ENCODE data around the gene SAP30BP.

SAP30BP gene

GRCh38 chr17:75712446-75712845, 45.3 kb downstream of the SAP30BP start:
- H3K4me3 ChIP-seq (ENCODE audit: insufficient read depth in 1 of 2, low read depth in 1 of 2, low read length in 2 of 2) = no peak overlapping the region
- H3K36me3 ChIP-seq (ENCODE audit: control insufficient read depth in 1 of 2, insufficient read depth in 2 of 2, low read depth in 1 of 2, low read length in 2 of 2) = peaks cover 12 to 15% of the 10 kb centered on the region in 2 experiments
- H3K79me1 ChIP-seq (replicated peaks; ENCODE audit: low read length, poor library complexity, severe bottlenecking) = peaks cover 4% of the 10 kb centered on the region
- H2BK120ac ChIP-seq (ENCODE audit: low read depth, low read length) = no peak overlapping the region
- H3K14ac ChIP-seq (ENCODE audit: low read length in 2 of 2) = no peak overlapping the region
- no peak overlapping the region for H2BK5ac ChIP-seq (ENCODE audit: low read depth, low read length, poor library complexity, severe bottlenecking)
- 100% methylated on average over 1 of the region's 2 CpGs for WGBS
- H3K9me3 ChIP-seq (ENCODE audit: control insufficient read depth, low read length) = no peaks in the 10 kb centered on the region
- no peak overlapping the region for H2AK5ac ChIP-seq (ENCODE audit: low read length, severe bottlenecking)
- H3K9ac ChIP-seq (ENCODE audit: low read length) = no peak overlapping the region
- no peak overlapping the region for H4K8ac ChIP-seq (ENCODE audit: low read length)
- no peak overlapping the region for H2BK12ac ChIP-seq (ENCODE audit: low read length in 2 of 2)
- H3K27ac ChIP-seq (ENCODE audit: low read length, poor library complexity, severe bottlenecking) = no peak overlapping the region
- H2AFZ ChIP-seq (ENCODE audit: low read depth, low read length) = no peak overlapping the region
- no peak overlapping the region for H4K91ac ChIP-seq (ENCODE audit: low read length)
- no peak for DNase-seq
- H3K18ac ChIP-seq (ENCODE audit: low read depth in 1 of 2, low read length in 2 of 2) = no peak overlapping the region
- H3K27me3 ChIP-seq (ENCODE audit: control insufficient read depth in 1 of 2, insufficient read depth in 1 of 2, low read length in 2 of 2) = peaks cover 0 to 10% of the 10 kb centered on the region in 2 experiments
- H3K4ac ChIP-seq (ENCODE audit: low read depth in 1 of 2, low read length in 2 of 2) = no peak overlapping the region
- no peak overlapping the region for H3K23ac ChIP-seq (ENCODE audit: low read length in 2 of 2)
- H3K4me1 ChIP-seq (ENCODE audit: control insufficient read depth, insufficient read depth, low read depth, low read length) = peaks cover 5% of the 10 kb centered on the region
- no peak overlapping the region for H2BK15ac ChIP-seq (ENCODE audit: low read depth, poor library complexity, severe bottlenecking)
- H3K4me2 ChIP-seq (ENCODE audit: low read length, poor library complexity, severe bottlenecking) = no peak overlapping the region

- no peak overlapping the region for H4K91ac ChIP-seq (ENCODE audit: low read length)
- H3K27me3 ChIP-seq (ENCODE audit: control insufficient read depth in 1 of 2, insufficient read depth in 1 of 2, low read length in 2 of 2) = peaks cover 0 to 70% of the 10 kb centered on the region in 2 experiments
- H3K9me3 ChIP-seq (ENCODE audit: control insufficient read depth, low read length) = no peaks in the 10 kb centered on the region
- H3K4me3 ChIP-seq (ENCODE audit: insufficient read depth in 1 of 2, low read depth in 1 of 2, low read length in 2 of 2) = no peak overlapping the region
- no peak overlapping the region for H2BK12ac ChIP-seq (ENCODE audit: low read length in 2 of 2)
- no peak overlapping the region for H3K4me2 ChIP-seq (ENCODE audit: low read length, poor library complexity, severe bottlenecking)
- no peak overlapping the region for H3K27ac ChIP-seq (ENCODE audit: low read length, poor library complexity, severe bottlenecking)
- H3K14ac ChIP-seq (ENCODE audit: low read length in 2 of 2) = no peak overlapping the region
- H2BK120ac ChIP-seq (ENCODE audit: low read depth, low read length) = no peak overlapping the region
- H2BK15ac ChIP-seq (ENCODE audit: low read depth, poor library complexity, severe bottlenecking) = no peak overlapping the region
- no peak overlapping the region for H3K4ac ChIP-seq (ENCODE audit: low read depth in 1 of 2, low read length in 2 of 2)
- no peak for DNase-seq
- no peak overlapping the region for H2BK5ac ChIP-seq (ENCODE audit: low read depth, low read length, poor library complexity, severe bottlenecking)
- peaks cover 2% of the 10 kb centered on the region for H3K79me1 ChIP-seq (replicated peaks; ENCODE audit: low read length, poor library complexity, severe bottlenecking)
- H3K4me1 ChIP-seq (ENCODE audit: control insufficient read depth, insufficient read depth, low read depth, low read length) = peaks cover 40% of the 10 kb centered on the region
- no peak overlapping the region for H3K18ac ChIP-seq (ENCODE audit: low read depth in 1 of 2, low read length in 2 of 2)
- H3K23ac ChIP-seq (ENCODE audit: low read length in 2 of 2) = no peak overlapping the region
- no peak overlapping the region for H4K8ac ChIP-seq (ENCODE audit: low read length)
- no peak overlapping the region for H3K9ac ChIP-seq (ENCODE audit: low read length)
- H2AFZ ChIP-seq (ENCODE audit: low read depth, low read length) = no peak overlapping the region
- peak overlapping the region; percentile 12 for H2AK5ac ChIP-seq (ENCODE audit: low read length, severe bottlenecking)
- peaks cover 0 to 20% of the 10 kb centered on the region in 2 experiments for H3K36me3 ChIP-seq (ENCODE audit: control insufficient read depth in 1 of 2, insufficient read depth in 2 of 2, low read depth in 1 of 2, low read length in 2 of 2)
- 100% methylated on average over 2 of the region's 2 CpGs for WGBS
Measured at GRCh38 chr17:75719732-75720131, 52.6 kb downstream of the SAP30BP start.

- peaks cover 41% of the 10 kb centered on the region for H3K4me1 ChIP-seq (ENCODE audit: control insufficient read depth, insufficient read depth, low read depth, low read length)
- peaks cover 0 to 78% of the 10 kb centered on the region in 2 experiments for H3K27me3 ChIP-seq (ENCODE audit: control insufficient read depth in 1 of 2, insufficient read depth in 1 of 2, low read length in 2 of 2)
- H2AK5ac ChIP-seq (ENCODE audit: low read length, severe bottlenecking) = peak within 1 kb of the TSS; percentile 62
- peaks cover 0 to 31% of the 10 kb centered on the region in 2 experiments for H3K36me3 ChIP-seq (ENCODE audit: control insufficient read depth in 1 of 2, insufficient read depth in 2 of 2, low read depth in 1 of 2, low read length in 2 of 2)
- H3K23ac ChIP-seq (ENCODE audit: low read length in 2 of 2) = peak within 1 kb of the TSS in 1 of 2 experiments; percentile 81
- peak within 1 kb of the TSS; percentile 46 for H3K27ac ChIP-seq (ENCODE audit: low read length, poor library complexity, severe bottlenecking)
- H3K4me2 ChIP-seq (ENCODE audit: low read length, poor library complexity, severe bottlenecking) = peak within 1 kb of the TSS; percentile 86
- DNase-seq = no peak
- no peak within 1 kb of the TSS for H2BK15ac ChIP-seq (ENCODE audit: low read depth, poor library complexity, severe bottlenecking)
- peak within 1 kb of the TSS in 1 of 2 experiments; percentile 68 for H3K4me3 ChIP-seq (ENCODE audit: insufficient read depth in 1 of 2, low read depth in 1 of 2, low read length in 2 of 2)
- peak within 1 kb of the TSS; percentile 61 for H2BK5ac ChIP-seq (ENCODE audit: low read depth, low read length, poor library complexity, severe bottlenecking)
- no peaks in the 10 kb centered on the region for H3K9me3 ChIP-seq (ENCODE audit: control insufficient read depth, low read length)
- no peak within 1 kb of the TSS for H4K8ac ChIP-seq (ENCODE audit: low read length)
- no peak within 1 kb of the TSS for H2BK120ac ChIP-seq (ENCODE audit: low read depth, low read length)
- no peak within 1 kb of the TSS for H4K91ac ChIP-seq (ENCODE audit: low read length)
- WGBS = 11% methylated on average over 35 of the region's 70 CpGs
- no peak within 1 kb of the TSS for H3K18ac ChIP-seq (ENCODE audit: low read depth in 1 of 2, low read length in 2 of 2)
- no peak within 1 kb of the TSS for H3K9ac ChIP-seq (ENCODE audit: low read length)
- no peak within 1 kb of the TSS for H2BK12ac ChIP-seq (ENCODE audit: low read length in 2 of 2)
- H2AFZ ChIP-seq (ENCODE audit: low read depth, low read length) = no peak within 1 kb of the TSS
- no peak within 1 kb of the TSS for H3K14ac ChIP-seq (ENCODE audit: low read length in 2 of 2)
- H3K4ac ChIP-seq (ENCODE audit: low read depth in 1 of 2, low read length in 2 of 2) = no peak within 1 kb of the TSS
- peaks cover 8% of the 10 kb centered on the region for H3K79me1 ChIP-seq (replicated peaks; ENCODE audit: low read length, poor library complexity, severe bottlenecking)
Measured at GRCh38 chr17:75720656-75721462, 53.7 kb downstream of the SAP30BP start, which contains the start of gene ITGB4. Gene ITGB4, plus strand, starts transcription at chr17:75721459. Its CDS starts 3,245 bp downstream, at chr17:75724704.

GRCh38 chr17:75721463-75722011, 54.4 kb downstream of the SAP30BP start:
- no peak overlapping the region for H3K18ac ChIP-seq (ENCODE audit: low read depth in 1 of 2, low read length in 2 of 2)
- H3K14ac ChIP-seq (ENCODE audit: low read length in 2 of 2) = no peak overlapping the region
- H2BK5ac ChIP-seq (ENCODE audit: low read depth, low read length, poor library complexity, severe bottlenecking) = peak overlapping the region; percentile 61
- DNase-seq = no peak
- peak overlapping the region; percentile 62 for H2AK5ac ChIP-seq (ENCODE audit: low read length, severe bottlenecking)
- H2AFZ ChIP-seq (ENCODE audit: low read depth, low read length) = no peak overlapping the region
- no peak overlapping the region for H3K9ac ChIP-seq (ENCODE audit: low read length)
- H3K4ac ChIP-seq (ENCODE audit: low read depth in 1 of 2, low read length in 2 of 2) = no peak overlapping the region
- H3K9me3 ChIP-seq (ENCODE audit: control insufficient read depth, low read length) = no peaks in the 10 kb centered on the region
- peak overlapping the region; percentile 86 for H3K4me2 ChIP-seq (ENCODE audit: low read length, poor library complexity, severe bottlenecking)
- peaks cover 10% of the 10 kb centered on the region for H3K79me1 ChIP-seq (replicated peaks; ENCODE audit: low read length, poor library complexity, severe bottlenecking)
- peaks cover 0 to 76% of the 10 kb centered on the region in 2 experiments for H3K27me3 ChIP-seq (ENCODE audit: control insufficient read depth in 1 of 2, insufficient read depth in 1 of 2, low read length in 2 of 2)
- WGBS = 31% methylated on average over 25 of the region's 33 CpGs
- no peak overlapping the region for H2BK12ac ChIP-seq (ENCODE audit: low read length in 2 of 2)
- H3K4me1 ChIP-seq (ENCODE audit: control insufficient read depth, insufficient read depth, low read depth, low read length) = peaks cover 41% of the 10 kb centered on the region
- no peak overlapping the region for H4K91ac ChIP-seq (ENCODE audit: low read length)
- peak overlapping the region in 1 of 2 experiments; percentile 81 for H3K23ac ChIP-seq (ENCODE audit: low read length in 2 of 2)
- H3K27ac ChIP-seq (ENCODE audit: low read length, poor library complexity, severe bottlenecking) = peak overlapping the region; percentile 38
- H2BK15ac ChIP-seq (ENCODE audit: low read depth, poor library complexity, severe bottlenecking) = no peak overlapping the region
- no peak overlapping the region for H2BK120ac ChIP-seq (ENCODE audit: low read depth, low read length)
- peaks cover 0 to 36% of the 10 kb centered on the region in 2 experiments for H3K36me3 ChIP-seq (ENCODE audit: control insufficient read depth in 1 of 2, insufficient read depth in 2 of 2, low read depth in 1 of 2, low read length in 2 of 2)
- H4K8ac ChIP-seq (ENCODE audit: low read length) = no peak overlapping the region
- peak overlapping the region in 1 of 2 experiments; percentile 68 for H3K4me3 ChIP-seq (ENCODE audit: insufficient read depth in 1 of 2, low read depth in 1 of 2, low read length in 2 of 2)

All from mesenchymal stem cell (in vitro differentiated cells and primary cell).